GM12878 (cell line): Measurements from ENCODE around the gene RAB15. TPM values are rescaled to one million over a fixed set of nuclear protein-coding genes. Genes with fewer than 3 reads are reported as not detected.

Source experiments
- ATAC-seq: fragments of 200-7000 bp; cut with Tn5 transposase; 3 replicates; pipeline ENCODE4 v1.9.1; 2020; ENCODE audit warnings: mild to moderate bottlenecking, moderate library complexity
- BruUV-seq: library from RNA; stranded (reverse); fragments of 400-500 nt; replicated peaks from 2 replicates; lab custom pipeline; 2021; lab: Mats Ljungman, UMichigan
- CTCF ChIA-PET: fragments of 300-600 bp; sonication (Branson Sonifier 250); formaldehyde crosslinking; extraction: SDS; loops from one replicate; lab custom pipeline; 2021; ENCODE audit warnings: inconsistent platforms; lab: Yijun Ruan, JAX
- POLR2A ChIA-PET: fragments of 350-600 bp; formaldehyde crosslinking; extraction: SDS; loops from one replicate; lab custom pipeline; 2021; ENCODE audit warnings: inconsistent platforms; lab: Charles Lee
- RAD21 ChIA-PET: fragments of 300-600 bp; sonication (Branson Sonifier 250); formaldehyde crosslinking; loops from one replicate; lab custom pipeline; 2023; ENCODE audit warnings: antibody characterized with exemption; ENCODE audit not compliant: unreplicated experiment; lab: Charles Lee
- SMC1A ChIA-PET: fragments of 300-600 bp; sonication (Branson Sonifier 250); formaldehyde crosslinking; loops from one replicate; lab custom pipeline; 2023; ENCODE audit not compliant: unreplicated experiment, uncharacterized antibody; lab: Charles Lee
- DNase-seq: peaks from one replicate; pipeline ENCODE4 v3.0.0-alpha.2; 2011; ENCODE audit warnings: low read depth, low spot score
- FAIRE-seq: peaks from 3 replicates; lab custom pipeline; 2011; peaks lifted over from hg19 to GRCh38; lab: Jason Lieb, UNC
- H2AFZ ChIP-seq: 2 replicates; pipeline ENCODE4 v1.6.0; 2011; ENCODE audit warnings: low read depth, low read length, control low read depth; ENCODE audit not compliant: control insufficient read depth
- H3K27ac ChIP-seq: 2 replicates; pipeline ENCODE4 v1.5.1; 2011; ENCODE audit warnings: control low read depth; ENCODE audit not compliant: control insufficient read depth, insufficient read depth
- H3K27me3 ChIP-seq, 2 experiments: replicated peaks in 1 of 2; 2 replicates each; pipeline versions ENCODE4 v1.6.0 to v1.6.1; 2011; ENCODE audit warnings: low read length in 1 of 2; ENCODE audit not compliant: control insufficient read depth in 2 of 2, insufficient read depth in 2 of 2
- H3K36me3 ChIP-seq, 2 experiments: 2 replicates each; pipeline ENCODE4 v1.5.1; 2011; ENCODE audit warnings: low read length in 1 of 2; ENCODE audit not compliant: control insufficient read depth in 2 of 2, insufficient read depth in 2 of 2
- H3K4me1 ChIP-seq: 2 replicates; pipeline ENCODE4 v1.6.1; 2011; ENCODE audit warnings: mild to moderate bottlenecking, low read length, moderate library complexity, mixed read lengths; ENCODE audit not compliant: control insufficient read depth, insufficient read depth
- H3K4me2 ChIP-seq: 2 replicates; pipeline ENCODE4 v1.6.0; 2011; ENCODE audit warnings: control low read depth; ENCODE audit not compliant: control insufficient read depth, insufficient read depth
- H3K4me3 ChIP-seq: fragments of 200-600 bp; sonication (generic); 2 replicates; pipeline ENCODE4 v1.5.1; 2016
- H3K79me2 ChIP-seq: 2 replicates; pipeline ENCODE4 v1.6.0; 2011; ENCODE audit warnings: low read length; ENCODE audit not compliant: control insufficient read depth, insufficient read depth
- H3K9ac ChIP-seq: 2 replicates; pipeline ENCODE4 v1.8.0; 2011; ENCODE audit warnings: low read length, control low read depth, mixed read lengths; ENCODE audit not compliant: control insufficient read depth, insufficient read depth
- H3K9me3 ChIP-seq: replicated peaks from 3 replicates; pipeline ENCODE4 v1.5.1; 2011; ENCODE audit warnings: mild to moderate bottlenecking, low read length; ENCODE audit not compliant: control insufficient read depth, insufficient read depth
- H4K20me1 ChIP-seq: 2 replicates; pipeline ENCODE4 v1.6.0; 2011; ENCODE audit not compliant: control insufficient read depth, insufficient read depth
- BRCA1 ChIP-seq: IDR thresholded peaks from 2 replicates; pipeline ENCODE4 v1.6.1; 2011; ENCODE audit warnings: low read depth, low read length, improper control_type of control experiment
- DPF2 ChIP-seq: fragments of 450-650 bp; IDR thresholded peaks from 2 replicates; pipeline ENCODE4 v1.6.1; 2017; ENCODE audit warnings: mild to moderate bottlenecking
- HDAC2 ChIP-seq: fragments of 200-600 bp; sonication (generic); IDR thresholded peaks from 2 replicates; pipeline ENCODE4 v1.6.1; 2017
- IKZF1 ChIP-seq: fragments of 450-650 bp; conservative IDR thresholded peaks from 2 replicates; pipeline ENCODE4 v1.6.1; 2017; ENCODE audit warnings: antibody characterized with exemption, mild to moderate bottlenecking
- IRF3 ChIP-seq: fragments of 450-650 bp; IDR thresholded peaks from 2 replicates; pipeline ENCODE4 v1.6.1; 2014; ENCODE audit warnings: mild to moderate bottlenecking
- MAX ChIP-seq: IDR thresholded peaks from 2 replicates; pipeline ENCODE4 v1.6.1; 2012; ENCODE audit warnings: low read depth, low read length, improper control_type of control experiment
- MTA3 ChIP-seq: IDR thresholded peaks from 2 replicates; pipeline ENCODE4 v1.6.1; 2012; ENCODE audit warnings: low read length, inconsistent platforms, borderline replicate concordance
- NBN ChIP-seq: fragments of 450-650 bp; IDR thresholded peaks from 2 replicates; pipeline ENCODE4 v1.6.1; 2016
- NFYA ChIP-seq: IDR thresholded peaks from 2 replicates; pipeline ENCODE4 v1.6.1; 2011; ENCODE audit warnings: low read depth, mild to moderate bottlenecking, low read length, improper control_type of control experiment, borderline replicate concordance
- RELA ChIP-seq: fragments of 450-650 bp; IDR thresholded peaks from 2 replicates; pipeline ENCODE4 v1.8.0; 2014; ENCODE audit warnings: borderline replicate concordance; ENCODE audit not compliant: partially characterized antibody
- SIN3A ChIP-seq: IDR thresholded peaks from 2 replicates; pipeline ENCODE4 v1.6.1; 2012; ENCODE audit warnings: low read depth, low read length, improper control_type of control experiment
- ZNF384 ChIP-seq: IDR thresholded peaks from 2 replicates; pipeline ENCODE4 v1.6.1; 2012; ENCODE audit warnings: low read depth, mild to moderate bottlenecking, low read length, improper control_type of control experiment, borderline replicate concordance
- WGBS: methylation state at CpG from one replicate; pipeline ENCODE4 v1.1.6; 2016; ENCODE audit warnings: low lambda C conversion rate; ENCODE audit not compliant: insufficient replicate concordance, insufficient coverage; ENCODE audit errors: missing lambda C conversion rate; 5-methylcytosine and 5-hydroxymethylcytosine counted together
- in situ Hi-C: fragments of 300-500 bp; cut with MboI; formaldehyde crosslinking; loops from 9 replicates; pipeline ENCODE4 v1.14.3; 2018; ENCODE audit warnings: mixed read lengths
- intact Hi-C: fragments of 100-400 bp; cut with micrococcal nuclease; formaldehyde crosslinking; loops from one replicate; pipeline ENCODE4 v1.14.2; 2022; ENCODE audit not compliant: unreplicated experiment
- polyA plus RNA-seq, 11 experiments: library from polyadenylated mRNA; depleted of rRNA in 4 of 11; unstranded in 6 of 11; stranded (reverse) in 5 of 11; fragments of >200 nt; fragmentation: Nextera tagmentation in 4 of 11; fragmentation: Illumina TruSeq in 1 of 11; extraction: Ambion mirVana in 4 of 11; extraction: Trizol in 1 of 11; gene quantifications; 1 replicate in 1 of 11; 2 replicates in 10 of 11; pipeline versions ENCODE4 v1.2.1 to v1.2.3, GENCODE V29; 2011 to 2016; ENCODE audit warnings: inconsistent platforms in 2 of 11, missing spikeins in 2 of 11, low read depth in 1 of 11
- total RNA-seq, 4 experiments: library from RNA; depleted of rRNA in 3 of 4; stranded (reverse); fragments of >200 nt in 3 of 4; fragmentation: Illumina TruSeq in 1 of 4; extraction: Trizol in 1 of 4; gene quantifications; 2 replicates each; pipeline versions ENCODE4 v1.2.1 to v1.2.3, GENCODE V29; 2013 to 2021
- TF ChIP-seq, protein P1 (sequence below), 3 experiments: IDR thresholded peaks in 2 of 3; conservative IDR thresholded peaks in 1 of 3; 2 replicates each; pipeline ENCODE4 v1.5.1; 2011; ENCODE audit warnings: low read depth in 3 of 3, low read length in 3 of 3, mild to moderate bottlenecking in 3 of 3, control low read depth in 2 of 3, moderate library complexity in 2 of 3, inconsistent platforms in 1 of 3, mixed read lengths in 1 of 3; ENCODE audit not compliant: control insufficient read depth in 2 of 3, insufficient read depth in 1 of 3; ENCODE audit errors: extremely low read depth in 1 of 3

RAB15 gene
- total and polyA plus RNA-seq, 10 of the 15 experiments (the other 5 are each of a cell fraction or from before 2014, with no cell fraction given), result 0.32 to 3.9 (median 2.1) TPM

DNA sequence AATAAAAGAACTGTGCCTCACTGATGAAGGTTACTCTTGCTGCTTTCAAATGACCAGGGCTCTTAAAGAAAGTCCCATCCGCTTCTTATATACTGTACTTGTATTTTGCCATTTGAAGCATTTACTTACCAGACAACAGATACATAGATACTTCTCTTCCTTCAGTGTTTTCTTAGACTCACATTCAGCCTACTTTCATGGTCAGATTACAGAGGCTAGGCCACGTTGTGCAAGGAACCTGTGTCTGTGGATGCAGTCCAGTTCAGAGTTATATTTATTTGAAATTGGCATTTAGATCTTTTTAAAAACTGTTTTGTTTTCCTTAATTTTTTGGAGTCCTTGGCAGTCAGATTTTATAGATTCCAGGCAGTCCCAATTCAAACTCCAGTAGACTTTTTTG, 51.7 kb downstream of the RAB15 start (continued):
- no peak for TF ChIP-seq NFYA
- no peak for TF ChIP-seq MTA3
- no peak for TF ChIP-seq NBN

DNA sequence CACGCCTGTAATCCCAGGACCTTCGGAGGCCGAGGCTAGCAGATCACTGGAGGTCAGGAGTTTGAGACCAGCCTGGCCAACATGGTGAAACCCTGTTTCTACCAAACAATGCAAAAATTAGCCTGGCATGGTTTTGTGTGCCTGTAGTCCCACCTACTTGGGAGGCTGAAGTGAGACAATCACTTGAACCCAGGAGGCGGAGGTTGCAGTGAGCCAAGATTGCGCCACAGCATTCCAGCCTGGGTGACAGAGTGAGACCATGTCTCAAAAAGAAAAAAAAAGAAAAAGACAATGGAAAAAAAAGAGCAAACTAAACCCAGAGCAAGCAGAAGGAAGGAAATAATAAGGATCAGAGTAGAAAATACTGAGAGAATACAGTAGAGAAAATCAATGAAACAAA, 52.5 kb downstream of the RAB15 start:
- SMC1A ChIA-PET, result interaction anchor here (1.0 to 1.5 kb wide), 2 partner anchors 19 to 28 kb away, joined by 3 read pairs; no protein-coding TSS in a partner anchor
- FAIRE-seq, result no peak

More for the DNA sequence above, 52.5 kb downstream of the RAB15 start:
- H3K4me2 ChIP-seq, result no peak overlapping the region
- H3K79me2 ChIP-seq, result peaks cover 60% of the 10 kb centered on the region
- no peak overlapping the region for H2AFZ ChIP-seq
- intact Hi-C loops, result no loop called here
- TF ChIP-seq SIN3A (no peak), IKZF1 (no peak), IRF3 (no peak), RELA (no peak), DPF2 (no peak), MAX (no peak), ZNF384 (no peak), BRCA1 (no peak), HDAC2 (no peak)
- TF ChIP-seq, protein P1, sequence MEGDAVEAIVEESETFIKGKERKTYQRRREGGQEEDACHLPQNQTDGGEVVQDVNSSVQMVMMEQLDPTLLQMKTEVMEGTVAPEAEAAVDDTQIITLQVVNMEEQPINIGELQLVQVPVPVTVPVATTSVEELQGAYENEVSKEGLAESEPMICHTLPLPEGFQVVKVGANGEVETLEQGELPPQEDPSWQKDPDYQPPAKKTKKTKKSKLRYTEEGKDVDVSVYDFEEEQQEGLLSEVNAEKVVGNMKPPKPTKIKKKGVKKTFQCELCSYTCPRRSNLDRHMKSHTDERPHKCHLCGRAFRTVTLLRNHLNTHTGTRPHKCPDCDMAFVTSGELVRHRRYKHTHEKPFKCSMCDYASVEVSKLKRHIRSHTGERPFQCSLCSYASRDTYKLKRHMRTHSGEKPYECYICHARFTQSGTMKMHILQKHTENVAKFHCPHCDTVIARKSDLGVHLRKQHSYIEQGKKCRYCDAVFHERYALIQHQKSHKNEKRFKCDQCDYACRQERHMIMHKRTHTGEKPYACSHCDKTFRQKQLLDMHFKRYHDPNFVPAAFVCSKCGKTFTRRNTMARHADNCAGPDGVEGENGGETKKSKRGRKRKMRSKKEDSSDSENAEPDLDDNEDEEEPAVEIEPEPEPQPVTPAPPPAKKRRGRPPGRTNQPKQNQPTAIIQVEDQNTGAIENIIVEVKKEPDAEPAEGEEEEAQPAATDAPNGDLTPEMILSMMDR (IDR thresholded peaks at IDR 0.05 in 2 of 3, conservative IDR thresholded peaks at IDR 0.05 in 1 of 3; ENCODE audit: control insufficient read depth in 2 of 3, extremely low read depth in 1 of 3, insufficient read depth in 1 of 3, low read depth in 3 of 3, low read length in 3 of 3), result no peak
- peaks cover 5% of the 10 kb centered on the region; the same call in 1 of the 2 replicates for H3K4me1 ChIP-seq
- no peaks in the 10 kb centered on the region for H4K20me1 ChIP-seq
- no peaks in the 10 kb centered on the region for H3K27me3 ChIP-seq
- ATAC-seq, result no peak
- H3K9ac ChIP-seq, result no peak overlapping the region
- CTCF ChIA-PET, result interaction anchor here (0.8 to 1.5 kb wide), 2 partner anchors 13 to 33 kb away, joined by 4 read pairs; no protein-coding TSS in a partner anchor
- in situ Hi-C loops, result no loop called here
- no TSS peak for BruUV-seq
- no peak for DNase-seq
- peaks cover 0 to 5% of the 10 kb centered on the region in 2 experiments; a peak in 1 of 4 replicates for H3K36me3 ChIP-seq
- POLR2A ChIA-PET, result no interaction called here
- H3K4me3 ChIP-seq, result no peak overlapping the region
- no peak overlapping the region for H3K27ac ChIP-seq
- 87% methylated on average over 5 of the region's 5 CpGs for WGBS
- RAD21 ChIA-PET, result interaction anchor here (1.4 kb wide), 1 partner anchor 28 kb away, joined by 4 read pairs; no protein-coding TSS in a partner anchor
- H3K9me3 ChIP-seq, result no peaks in the 10 kb centered on the region; the same call in 1 of the 3 replicates
